Progenitor cell of endocrine pancreas (in vitro differentiated cells): ENCODE measurements around the gene RPL41. TPM values are rescaled to one million over a fixed set of nuclear protein-coding genes. Genes with fewer than 3 reads are reported as not detected.
A peak's percentile ranks its signal among the peaks of the same experiment; 100 is the strongest.
"Not testable (repeated sequence)": the region's sequence is repeated elsewhere in the genome, so short reads cannot be mapped to it uniquely, and the experiment has no call there.

Experiments used
- DNase-seq: peaks from one replicate; pipeline ENCODE4 v3.0.0; 2021; ENCODE audit warnings: low spot score; ENCODE audit not compliant: unreplicated experiment
- H3K27ac Mint-ChIP-seq: 2 replicates; pipeline ENCODE4 v1.8.0; 2021; ENCODE audit warnings: mild to moderate bottlenecking, moderate library complexity, mixed read lengths
- H3K27me3 Mint-ChIP-seq: 2 replicates; pipeline ENCODE4 v1.8.0; 2021; ENCODE audit warnings: mixed read lengths
- H3K36me3 Mint-ChIP-seq: 2 replicates; pipeline ENCODE4 v1.8.0; 2022; ENCODE audit warnings: mixed read lengths; ENCODE audit not compliant: insufficient read depth
- H3K4me1 Mint-ChIP-seq: 2 replicates; pipeline ENCODE4 v1.8.0; 2021; ENCODE audit warnings: low read depth, mixed read lengths
- H3K4me3 Mint-ChIP-seq: 2 replicates; pipeline ENCODE4 v1.8.0; 2021; ENCODE audit warnings: low read depth, mild to moderate bottlenecking, moderate library complexity, mixed read lengths
- H3K9me3 Mint-ChIP-seq: 2 replicates; pipeline ENCODE4 v1.8.0; 2021; ENCODE audit warnings: low read depth, mixed read lengths
- CTCF ChIP-seq: fragments of 200-600 bp; sonication (generic); IDR thresholded peaks from one replicate; pipeline ENCODE4 v1.5.0; 2021; ENCODE audit warnings: antibody characterized with exemption, mild to moderate bottlenecking; ENCODE audit not compliant: unreplicated experiment
- total RNA-seq: library from RNA; stranded (reverse); gene quantifications from 2 replicates; pipeline ENCODE4 v1.2.1, GENCODE V29; 2021

Gene RPL41
- total RNA-seq, 1 donor from 2014 or later = 3,912 TPM

GRCh38 chr12:56152756-56153677 lies 36.6 kb downstream of the RPL41 start:
- DNase-seq = no peak
- Mint-ChIP-seq H3K27ac (peak overlapping the region; percentile 97), H3K27me3 (no peaks in the 10 kb centered on the region), H3K4me1 (peaks cover 22% of the 10 kb centered on the region), H3K9me3 (no peaks in the 10 kb centered on the region), H3K4me3 (peak overlapping the region; percentile 94), H3K36me3 (peaks cover 10% of the 10 kb centered on the region)
- no peak for TF ChIP-seq CTCF

- DNase-seq = no peak
- TF ChIP-seq CTCF = no peak
- Mint-ChIP-seq H3K4me1 (peaks cover 22% of the 10 kb centered on the region), H3K27ac (no peak overlapping the region), H3K4me3 (peak overlapping the region; percentile 94), H3K9me3 (no peaks in the 10 kb centered on the region), H3K36me3 (peaks cover 12% of the 10 kb centered on the region), H3K27me3 (no peaks in the 10 kb centered on the region)
Observed at GRCh38 chr12:56153678-56154065, 37.2 kb downstream of the RPL41 start.

- DNase-seq = no peak
- peaks cover 26% of the 10 kb centered on the region for H3K4me1 Mint-ChIP-seq
- no peak for TF ChIP-seq CTCF
Observed at GRCh38 chr12:56154246-56154771, 37.9 kb downstream of the RPL41 start.

GRCh38 chr12:56154818-56155217 lies 38.4 kb downstream of the RPL41 start:
- Mint-ChIP-seq H3K36me3 (peaks cover 19% of the 10 kb centered on the region), H3K4me1 (peaks cover 31% of the 10 kb centered on the region), H3K27me3 (no peaks in the 10 kb centered on the region), H3K27ac (no peak overlapping the region), H3K4me3 (no peak overlapping the region), H3K9me3 (no peaks in the 10 kb centered on the region)
- TF ChIP-seq CTCF = no peak
- no peak for DNase-seq

More at GRCh38 chr12:56154246-56154771, 37.9 kb downstream of the RPL41 start:
- H3K36me3 Mint-ChIP-seq = peaks cover 16% of the 10 kb centered on the region
- no peak overlapping the region for H3K4me3 Mint-ChIP-seq
- no peak overlapping the region for H3K27ac Mint-ChIP-seq
- no peaks in the 10 kb centered on the region for H3K9me3 Mint-ChIP-seq
- H3K27me3 Mint-ChIP-seq = no peaks in the 10 kb centered on the region

- H3K27me3 Mint-ChIP-seq = no peaks in the 10 kb centered on the region
- H3K4me3 Mint-ChIP-seq = peak overlapping the region; percentile 50
- H3K4me1 Mint-ChIP-seq = peaks cover 36% of the 10 kb centered on the region
- H3K27ac Mint-ChIP-seq = peak overlapping the region; percentile 84
- H3K36me3 Mint-ChIP-seq = peaks cover 24% of the 10 kb centered on the region
- DNase-seq = no peak
- no peaks in the 10 kb centered on the region for H3K9me3 Mint-ChIP-seq
- TF ChIP-seq CTCF = no peak
Observed at GRCh38 chr12:56155256-56155845, 38.9 kb downstream of the RPL41 start.

GRCh38 chr12:56156464-56157200 lies 40.2 kb downstream of the RPL41 start:
- DNase-seq, H3K27me3 Mint-ChIP-seq, H3K9me3 Mint-ChIP-seq: not testable (repeated sequence)
- Mint-ChIP-seq H3K4me1 (peaks cover 41% of the 10 kb centered on the region), H3K27ac (peak overlapping the region; percentile 99), H3K36me3 (peaks cover 27% of the 10 kb centered on the region), H3K4me3 (peak overlapping the region; percentile 94)
